Measurements from ENCODE around the gene CALD1. TPM values are rescaled to one million over a fixed set of nuclear protein-coding genes. Genes with fewer than 3 reads are reported as not detected.

The CALD1 gene
- total RNA-seq, 4 donors from 2014 or later = 1,513 to 2,575 (median 1,808) TPM

DNA sequence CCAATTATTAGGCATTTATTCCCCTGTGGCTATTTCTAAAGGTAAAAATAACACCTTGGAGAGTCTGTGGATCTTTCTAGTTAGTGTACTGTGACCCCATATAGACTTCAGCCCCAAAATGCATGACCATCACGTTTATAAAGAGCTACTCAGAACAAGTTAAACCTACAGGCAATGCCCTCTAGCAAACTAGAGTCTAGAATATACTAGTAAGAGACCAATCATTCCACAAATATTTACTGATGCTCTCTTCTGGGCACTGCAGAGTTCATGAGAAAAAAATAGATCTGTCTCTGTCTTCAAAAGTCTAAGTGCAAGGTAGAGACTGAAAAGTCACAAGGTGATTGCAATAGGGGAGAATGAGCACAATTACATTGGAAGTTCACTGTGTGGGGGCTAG lies 20.5 kb upstream of the CALD1 start:
- Histone ChIP-seq H3K36me3 (no peaks in the 10 kb centered on the region), H3K27me3 (no peaks in the 10 kb centered on the region), H3K9me3 (no peaks in the 10 kb centered on the region), H3K4me1 (peaks cover 0 to 31% (median 7%) of the 10 kb centered on the region in 3 donors), H3K4me3 (no peak overlapping the region), H3K27ac (peak overlapping the region in 3 of 4 donors; percentile 26 to 71 (median 55))
- no peak for ATAC-seq
- 14% methylated on average over 1 of the region's 1 CpG; no CpG with 5 or more reads in 1 of the 2 donors for WGBS, 2 donors (ENCODE audit: low coverage in 1 of 2)
- TF ChIP-seq POLR2AphosphoS5 (IDR thresholded peaks at IDR 0.05) (no peak), POLR2A (IDR thresholded peaks at IDR 0.05) (no peak), EP300 (IDR thresholded peaks at IDR 0.05) (no peak)
- TF ChIP-seq, protein P1, sequence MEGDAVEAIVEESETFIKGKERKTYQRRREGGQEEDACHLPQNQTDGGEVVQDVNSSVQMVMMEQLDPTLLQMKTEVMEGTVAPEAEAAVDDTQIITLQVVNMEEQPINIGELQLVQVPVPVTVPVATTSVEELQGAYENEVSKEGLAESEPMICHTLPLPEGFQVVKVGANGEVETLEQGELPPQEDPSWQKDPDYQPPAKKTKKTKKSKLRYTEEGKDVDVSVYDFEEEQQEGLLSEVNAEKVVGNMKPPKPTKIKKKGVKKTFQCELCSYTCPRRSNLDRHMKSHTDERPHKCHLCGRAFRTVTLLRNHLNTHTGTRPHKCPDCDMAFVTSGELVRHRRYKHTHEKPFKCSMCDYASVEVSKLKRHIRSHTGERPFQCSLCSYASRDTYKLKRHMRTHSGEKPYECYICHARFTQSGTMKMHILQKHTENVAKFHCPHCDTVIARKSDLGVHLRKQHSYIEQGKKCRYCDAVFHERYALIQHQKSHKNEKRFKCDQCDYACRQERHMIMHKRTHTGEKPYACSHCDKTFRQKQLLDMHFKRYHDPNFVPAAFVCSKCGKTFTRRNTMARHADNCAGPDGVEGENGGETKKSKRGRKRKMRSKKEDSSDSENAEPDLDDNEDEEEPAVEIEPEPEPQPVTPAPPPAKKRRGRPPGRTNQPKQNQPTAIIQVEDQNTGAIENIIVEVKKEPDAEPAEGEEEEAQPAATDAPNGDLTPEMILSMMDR (IDR thresholded peaks at IDR 0.05) = no peak

DNA sequence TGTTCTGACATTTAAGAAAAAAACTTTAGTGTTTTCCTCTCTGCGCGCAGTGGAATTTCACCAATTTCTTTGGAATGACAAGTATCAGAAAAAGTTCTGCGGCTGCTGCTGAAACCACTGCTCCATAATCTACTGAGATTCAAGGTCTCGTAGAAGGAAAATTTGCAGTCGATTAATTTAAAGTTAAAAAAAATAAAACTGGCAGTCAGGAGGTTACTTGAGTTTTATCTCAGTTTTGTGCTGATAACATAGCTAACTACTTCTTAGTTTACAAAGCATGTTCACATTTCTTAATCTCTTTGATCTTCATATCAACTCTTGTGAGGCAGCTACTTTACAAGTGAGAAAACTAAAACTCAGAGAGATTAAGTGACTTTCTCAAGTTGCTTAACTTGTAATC lies 18.2 kb upstream of the CALD1 start:
- WGBS, 2 donors (ENCODE audit: low coverage in 1 of 2) = 70 to 82% methylated on average over 5 of the region's 5 CpGs

DNA sequence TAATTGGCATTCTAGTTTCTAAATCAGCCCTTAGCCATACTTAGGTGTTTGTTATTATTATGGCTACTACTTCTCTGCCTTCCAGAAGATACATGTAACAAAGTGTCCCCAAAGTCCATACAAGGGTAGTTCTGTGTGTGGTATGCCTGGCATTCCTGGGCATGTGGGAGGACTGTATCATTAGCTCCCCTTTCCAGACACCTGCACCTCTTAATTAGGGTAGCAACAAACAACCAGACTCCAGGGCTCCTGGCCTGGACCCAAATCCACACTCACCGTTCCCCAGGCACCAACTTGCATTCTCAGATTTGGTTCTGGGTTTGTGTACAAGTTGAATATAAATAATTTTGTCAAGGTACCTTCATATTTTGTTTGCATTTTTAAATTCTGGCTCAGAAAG lies 15.5 kb upstream of the CALD1 start:
- no peaks in the 10 kb centered on the region for H3K27me3 ChIP-seq
- no peaks in the 10 kb centered on the region for H3K9me3 ChIP-seq
- no peak overlapping the region for H3K4me3 ChIP-seq
- peaks cover 0 to 33% (median 7%) of the 10 kb centered on the region in 3 donors for H3K4me1 ChIP-seq
- no peaks in the 10 kb centered on the region for H3K36me3 ChIP-seq
- TF ChIP-seq POLR2AphosphoS5 (IDR thresholded peaks at IDR 0.05) (no peak), POLR2A (IDR thresholded peaks at IDR 0.05) (no peak), EP300 (IDR thresholded peaks at IDR 0.05) (no peak)
- TF ChIP-seq, protein P1 (IDR thresholded peaks at IDR 0.05) = no peak
- 63 to 64% methylated on average over 1 of the region's 1 CpG for WGBS, 2 donors (ENCODE audit: low coverage in 1 of 2)
- no peak for ATAC-seq
- H3K27ac ChIP-seq = peak overlapping the region in 1 of 4 donors; percentile 45

More for the DNA sequence above, 18.2 kb upstream of the CALD1 start:
- H3K27ac ChIP-seq = peak overlapping the region in 1 of 4 donors; percentile 17
- no peaks in the 10 kb centered on the region for H3K36me3 ChIP-seq
- no peaks in the 10 kb centered on the region for H3K27me3 ChIP-seq
- no peaks in the 10 kb centered on the region for H3K9me3 ChIP-seq
- peaks cover 0 to 33% (median 7%) of the 10 kb centered on the region in 3 donors for H3K4me1 ChIP-seq
- no peak for TF ChIP-seq EP300 (IDR thresholded peaks at IDR 0.05)
- no peak for TF ChIP-seq POLR2AphosphoS5 (IDR thresholded peaks at IDR 0.05)
- TF ChIP-seq, protein P1 (IDR thresholded peaks at IDR 0.05) = no peak
- no peak for TF ChIP-seq POLR2A (IDR thresholded peaks at IDR 0.05)
- H3K4me3 ChIP-seq = no peak overlapping the region
- ATAC-seq = no peak

DNA sequence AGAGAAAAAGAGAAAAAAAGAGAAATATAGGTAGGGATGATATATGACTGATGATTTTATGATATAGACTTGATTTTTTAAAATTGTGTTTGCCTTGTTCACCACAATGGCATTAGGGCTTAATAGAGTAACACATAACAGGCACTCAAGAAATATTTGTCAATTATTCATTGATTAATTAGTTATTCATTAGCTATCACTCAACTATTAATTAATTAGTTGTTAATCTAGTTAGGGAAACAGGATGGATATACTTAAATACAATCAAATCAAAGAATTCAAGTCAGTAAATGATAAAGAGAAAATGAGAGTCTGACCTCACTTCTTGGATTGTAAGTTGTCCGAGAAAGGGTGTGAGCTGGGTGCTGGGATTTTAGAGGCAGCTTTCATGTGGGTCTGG lies 15.1 kb upstream of the CALD1 start:
- peak overlapping the region in 1 of 4 donors; percentile 45 for H3K27ac ChIP-seq
- WGBS, 2 donors (ENCODE audit: low coverage in 1 of 2) = 83% methylated on average over 1 of the region's 1 CpG; no CpG with 5 or more reads in 1 of the 2 donors
- no peak for TF ChIP-seq POLR2AphosphoS5 (IDR thresholded peaks at IDR 0.05)
- no peak for TF ChIP-seq POLR2A (IDR thresholded peaks at IDR 0.05)
- TF ChIP-seq EP300 (IDR thresholded peaks at IDR 0.05) = no peak
- TF ChIP-seq, protein P1 (IDR thresholded peaks at IDR 0.05) = no peak

DNA sequence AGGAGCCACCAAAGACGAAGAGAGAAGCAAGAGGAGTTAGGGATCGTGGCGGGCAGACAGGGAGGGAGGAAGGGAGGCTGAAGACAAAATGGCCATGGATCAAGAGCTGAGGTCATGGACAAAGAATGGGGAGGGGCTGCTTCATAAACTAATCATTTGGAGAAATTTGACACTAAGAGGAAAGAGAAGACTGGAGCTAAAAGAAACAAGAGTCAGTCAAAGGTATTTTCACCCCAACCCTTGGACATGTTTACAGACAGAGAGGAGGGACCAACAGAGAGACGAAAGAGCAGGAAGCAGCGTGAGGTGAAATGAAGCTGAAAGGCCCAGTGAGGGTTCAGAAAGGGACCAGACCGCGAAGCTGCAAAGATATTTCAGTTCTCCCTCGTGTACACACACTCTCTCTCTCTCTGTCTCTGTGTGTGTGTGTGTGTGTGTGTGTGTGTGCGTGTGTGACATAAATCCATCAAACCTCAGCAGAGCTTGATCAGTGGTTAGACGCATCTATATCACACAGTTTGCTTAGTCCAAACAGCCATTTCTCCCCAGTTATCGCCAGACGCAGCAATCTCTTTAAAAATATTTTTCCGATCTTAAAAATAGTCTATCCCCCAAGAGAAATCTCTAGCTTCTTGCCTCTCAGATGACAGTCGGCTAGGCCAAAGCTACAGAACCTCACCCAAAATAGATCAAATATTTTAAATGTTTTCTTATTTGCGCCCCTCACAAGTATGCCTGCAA lies 12.5 kb upstream of the CALD1 start:
- no peak overlapping the region for H3K4me3 ChIP-seq
- peak; percentile 40 for ATAC-seq
- no peaks in the 10 kb centered on the region for H3K36me3 ChIP-seq
- TF ChIP-seq POLR2AphosphoS5 (IDR thresholded peaks at IDR 0.05) = no peak
- no peak for TF ChIP-seq EP300 (IDR thresholded peaks at IDR 0.05)
- TF ChIP-seq POLR2A (IDR thresholded peaks at IDR 0.05) = no peak
- TF ChIP-seq, protein P1 (IDR thresholded peaks at IDR 0.05) = no peak
- H3K27me3 ChIP-seq = no peaks in the 10 kb centered on the region
- H3K9me3 ChIP-seq = no peaks in the 10 kb centered on the region
- peak overlapping the region; percentile 5 to 66 (median 48) for H3K27ac ChIP-seq
- peaks cover 0 to 14% (median 4%) of the 10 kb centered on the region in 3 donors for H3K4me1 ChIP-seq
- 46 to 57% methylated on average over 15 of the region's 15 CpGs for WGBS, 2 donors (ENCODE audit: low coverage in 1 of 2)

More for the DNA sequence above, 15.1 kb upstream of the CALD1 start:
- H3K36me3 ChIP-seq = no peaks in the 10 kb centered on the region
- peaks cover 0 to 29% (median 4%) of the 10 kb centered on the region in 3 donors for H3K4me1 ChIP-seq
- H3K4me3 ChIP-seq = no peak overlapping the region
- no peak for ATAC-seq
- no peaks in the 10 kb centered on the region for H3K9me3 ChIP-seq
- no peaks in the 10 kb centered on the region for H3K27me3 ChIP-seq
